Measurements from ENCODE around the gene TTPAL. TPM values are rescaled to one million over a fixed set of nuclear protein-coding genes. Genes with fewer than 3 reads are reported as not detected.

The TTPAL gene
- total RNA-seq, 1 experiment from 2014 or later: 10.3 TPM

- TF ChIP-seq EMX1 (CRISPR knock-in tag; IDR thresholded peaks at IDR 0.05) (no peak), IRF2 (CRISPR knock-in tag; IDR thresholded peaks at IDR 0.05; ENCODE audit: borderline replicate concordance, low read depth) (no peak)
Measured at GRCh38 chr20:44429419-44430269, 46.0 kb upstream of the TTPAL start (continued).

GRCh38 chr20:44430270-44431065 lies 45.2 kb upstream of the TTPAL start:
- Mint-ChIP-seq H3K4me1 (no peaks in the 10 kb centered on the region), H3K27me3 (ENCODE audit: low read depth) (no peaks in the 10 kb centered on the region), H3K36me3 (no peaks in the 10 kb centered on the region), H3K27ac (no peak overlapping the region), H3K9me3 (no peaks in the 10 kb centered on the region), H3K4me3 (no peak overlapping the region)
- TF ChIP-seq FOXP4 (CRISPR knock-in tag; IDR thresholded peaks at IDR 0.05) (no peak), USF2 (CRISPR knock-in tag; IDR thresholded peaks at IDR 0.05) (no peak), MLX (CRISPR knock-in tag; IDR thresholded peaks at IDR 0.05) (no peak), TEAD1 (CRISPR knock-in tag; IDR thresholded peaks at IDR 0.05) (no peak), USF1 (CRISPR knock-in tag; IDR thresholded peaks at IDR 0.05) (no peak), ZNF317 (CRISPR knock-in tag; IDR thresholded peaks at IDR 0.05; ENCODE audit: borderline replicate concordance, low read depth) (no peak), PRDM15 (CRISPR knock-in tag; IDR thresholded peaks at IDR 0.05) (no peak), NR3C1 (CRISPR knock-in tag; conservative IDR thresholded peaks at IDR 0.05; ENCODE audit: low read depth) (no peak)
- DNase-seq (ENCODE audit: low spot score) (no peak), ATAC-seq (no peak)
- CTCF ChIA-PET: interaction anchor here (1.2 kb wide), 1 partner anchor 19 kb away, joined by 4 read pairs; no protein-coding TSS in a partner anchor
- POLR2A ChIA-PET: no interaction called here

- POLR2A ChIA-PET: interaction anchor here (0.6 kb wide), 1 partner anchor 20 kb away, joined by 3 read pairs; no protein-coding TSS in a partner anchor
- TF ChIP-seq AFF4 (CRISPR knock-in tag; IDR thresholded peaks at IDR 0.05; ENCODE audit: borderline replicate concordance) (no peak), USF2 (CRISPR knock-in tag; IDR thresholded peaks at IDR 0.05) (no peak), EMX1 (CRISPR knock-in tag; IDR thresholded peaks at IDR 0.05) (no peak), FOXK1 (CRISPR knock-in tag; IDR thresholded peaks at IDR 0.05) (no peak), MYBL2 (CRISPR knock-in tag; IDR thresholded peaks at IDR 0.05) (no peak), GRHL2 (CRISPR knock-in tag; IDR thresholded peaks at IDR 0.05; ENCODE audit: insufficient replicate concordance, severe bottlenecking) (no peak), OVOL2 (CRISPR knock-in tag; IDR thresholded peaks at IDR 0.05; ENCODE audit: borderline replicate concordance) (no peak), TEAD4 (CRISPR knock-in tag; IDR thresholded peaks at IDR 0.05) (no peak), ZNF232 (CRISPR knock-in tag; IDR thresholded peaks at IDR 0.05) (no peak)
Measured at GRCh38 chr20:44431118-44431501, 44.6 kb upstream of the TTPAL start.

More at GRCh38 chr20:44431118-44431501, 44.6 kb upstream of the TTPAL start:
- Mint-ChIP-seq H3K36me3 (no peaks in the 10 kb centered on the region), H3K4me1 (no peaks in the 10 kb centered on the region), H3K27ac (no peak overlapping the region), H3K27me3 (ENCODE audit: low read depth) (no peaks in the 10 kb centered on the region), H3K9me3 (no peaks in the 10 kb centered on the region), H3K4me3 (no peak overlapping the region)
- CTCF ChIA-PET: interaction anchor here (1.2 kb wide), 1 partner anchor 19 kb away, joined by 4 read pairs; no protein-coding TSS in a partner anchor
- no peak for ATAC-seq
- DNase-seq (ENCODE audit: low spot score): no peak
